NCI-H446 (cell line): ENCODE results near the gene UST.
"Not testable (repeated sequence)": the region's sequence is repeated elsewhere in the genome, so short reads cannot be mapped to it uniquely, and the experiment has no call there.

Experiments
- DNase-seq, 2 experiments: peaks; one replicate each; lab custom pipeline; 2025; lab: John Stamatoyannopoulos, UW

The UST gene

GRCh38 chr6:148765898-148766808 is 19.3 kb downstream of the UST start:
- DNase-seq, result no peak

GRCh38 chr6:148768646-148769270 is 21.9 kb downstream of the UST start:
- DNase-seq, result no peak

- no peak for DNase-seq
Measured at GRCh38 chr6:148769304-148769968, 22.6 kb downstream of the UST start.

- no peak for DNase-seq
Measured at GRCh38 chr6:148770408-148771211, 23.8 kb downstream of the UST start.

- no peak for DNase-seq
Measured at GRCh38 chr6:148771212-148771601, 24.4 kb downstream of the UST start.

GRCh38 chr6:148771896-148772554 is 25.2 kb downstream of the UST start:
- DNase-seq, result no peak

GRCh38 chr6:148775161-148775560 is 28.3 kb downstream of the UST start:
- no peak for DNase-seq

GRCh38 chr6:148776321-148777308 is 29.8 kb downstream of the UST start:
- DNase-seq, result no peak

GRCh38 chr6:148779142-148779562 is 32.3 kb downstream of the UST start:
- DNase-seq, result no peak

GRCh38 chr6:148780423-148780822 is 33.6 kb downstream of the UST start:
- DNase-seq, result not testable (repeated sequence)

- no peak for DNase-seq
Measured at GRCh38 chr6:148780918-148781436, 34.1 kb downstream of the UST start.

- no peak for DNase-seq
Measured at GRCh38 chr6:148789948-148790347, 43.1 kb downstream of the UST start.

- no peak for DNase-seq
Measured at GRCh38 chr6:148790404-148790803, 43.6 kb downstream of the UST start.

GRCh38 chr6:148790817-148791216 is 44.0 kb downstream of the UST start:
- no peak for DNase-seq

GRCh38 chr6:148791372-148791771 is 44.5 kb downstream of the UST start:
- DNase-seq, result no peak

- no peak for DNase-seq
Measured at GRCh38 chr6:148793721-148794120, 46.9 kb downstream of the UST start.

- DNase-seq, result no peak
Measured at GRCh38 chr6:148794797-148795196, 48.0 kb downstream of the UST start.

- no peak for DNase-seq
Measured at GRCh38 chr6:148795563-148795962, 48.7 kb downstream of the UST start.

GRCh38 chr6:148799647-148800046 is 52.8 kb downstream of the UST start:
- DNase-seq, result no peak

- no peak for DNase-seq
Measured at GRCh38 chr6:148800536-148800935, 53.7 kb downstream of the UST start.
